ENCODE results near the gene KIAA1671.

- TF ChIP-seq, protein P1, sequence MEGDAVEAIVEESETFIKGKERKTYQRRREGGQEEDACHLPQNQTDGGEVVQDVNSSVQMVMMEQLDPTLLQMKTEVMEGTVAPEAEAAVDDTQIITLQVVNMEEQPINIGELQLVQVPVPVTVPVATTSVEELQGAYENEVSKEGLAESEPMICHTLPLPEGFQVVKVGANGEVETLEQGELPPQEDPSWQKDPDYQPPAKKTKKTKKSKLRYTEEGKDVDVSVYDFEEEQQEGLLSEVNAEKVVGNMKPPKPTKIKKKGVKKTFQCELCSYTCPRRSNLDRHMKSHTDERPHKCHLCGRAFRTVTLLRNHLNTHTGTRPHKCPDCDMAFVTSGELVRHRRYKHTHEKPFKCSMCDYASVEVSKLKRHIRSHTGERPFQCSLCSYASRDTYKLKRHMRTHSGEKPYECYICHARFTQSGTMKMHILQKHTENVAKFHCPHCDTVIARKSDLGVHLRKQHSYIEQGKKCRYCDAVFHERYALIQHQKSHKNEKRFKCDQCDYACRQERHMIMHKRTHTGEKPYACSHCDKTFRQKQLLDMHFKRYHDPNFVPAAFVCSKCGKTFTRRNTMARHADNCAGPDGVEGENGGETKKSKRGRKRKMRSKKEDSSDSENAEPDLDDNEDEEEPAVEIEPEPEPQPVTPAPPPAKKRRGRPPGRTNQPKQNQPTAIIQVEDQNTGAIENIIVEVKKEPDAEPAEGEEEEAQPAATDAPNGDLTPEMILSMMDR (IDR thresholded peaks at IDR 0.05 in 8 of 11, conservative IDR thresholded peaks at IDR 0.05 in 3 of 11), result no peak
- no peak for TF ChIP-seq POLR2AphosphoS5 (IDR thresholded peaks at IDR 0.05)
Measured at GRCh38 chr22:24961217-24961844, 8.8 kb downstream of the KIAA1671 start.

Data from spleen (tissue), 7 donors.